Stimulated activated CD8-positive, alpha-beta memory T cell treated with anti-CD3 and anti-CD28 coated beads, Interleukin-12 subunit alpha, Interleukin-12 subunit beta, amount 100 ng/mL, for 1 hour (primary cell): ENCODE measurements around the gene PSMB2.
A peak's percentile ranks its signal among the peaks of the same experiment; 100 is the strongest.

Experiments
- DNase-seq: peaks from one replicate; pipeline ENCODE4 v3.0.0-alpha.2; 2020; ENCODE audit warnings: low read depth

The PSMB2 gene

DNA sequence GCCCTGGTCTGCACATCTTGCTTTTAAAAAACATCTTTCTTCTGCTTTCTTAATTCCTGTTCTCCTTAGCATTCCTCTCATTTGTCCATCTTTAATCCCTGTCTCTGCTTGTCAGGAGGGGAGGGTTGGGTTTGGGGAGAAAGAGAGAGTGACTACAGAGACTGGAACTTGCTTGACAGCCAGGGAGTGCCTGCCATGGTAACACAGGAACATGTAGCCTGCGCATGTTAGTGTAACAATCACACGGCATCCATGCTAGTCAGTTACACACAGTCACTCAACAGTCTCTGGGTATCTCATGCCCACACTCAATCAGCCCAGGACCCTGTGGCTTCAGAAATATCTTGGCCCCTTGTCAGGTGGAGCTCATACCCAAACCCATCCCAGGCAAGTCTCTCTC is 69.0 kb downstream of the PSMB2 start:
- DNase-seq: no peak

DNA sequence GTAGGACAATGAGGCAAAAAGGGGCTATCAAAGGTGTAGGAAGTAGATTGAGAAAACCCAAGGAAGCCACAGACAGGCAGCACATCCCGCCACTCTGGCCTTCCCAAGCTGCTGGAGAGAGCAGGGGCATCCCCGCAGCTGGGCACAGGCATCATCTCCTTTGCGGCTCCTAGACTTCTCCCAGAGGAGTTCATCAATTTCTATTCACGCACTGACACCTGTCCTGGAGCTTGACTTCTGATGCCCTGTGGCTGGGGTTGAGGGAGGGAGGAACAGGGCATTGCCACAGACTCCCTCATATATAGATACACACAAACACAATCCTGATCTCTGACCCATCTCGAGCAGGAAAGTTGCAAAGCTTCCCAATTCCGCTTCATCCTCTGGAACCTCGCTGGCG is 70.1 kb downstream of the PSMB2 start:
- no peak for DNase-seq

DNA sequence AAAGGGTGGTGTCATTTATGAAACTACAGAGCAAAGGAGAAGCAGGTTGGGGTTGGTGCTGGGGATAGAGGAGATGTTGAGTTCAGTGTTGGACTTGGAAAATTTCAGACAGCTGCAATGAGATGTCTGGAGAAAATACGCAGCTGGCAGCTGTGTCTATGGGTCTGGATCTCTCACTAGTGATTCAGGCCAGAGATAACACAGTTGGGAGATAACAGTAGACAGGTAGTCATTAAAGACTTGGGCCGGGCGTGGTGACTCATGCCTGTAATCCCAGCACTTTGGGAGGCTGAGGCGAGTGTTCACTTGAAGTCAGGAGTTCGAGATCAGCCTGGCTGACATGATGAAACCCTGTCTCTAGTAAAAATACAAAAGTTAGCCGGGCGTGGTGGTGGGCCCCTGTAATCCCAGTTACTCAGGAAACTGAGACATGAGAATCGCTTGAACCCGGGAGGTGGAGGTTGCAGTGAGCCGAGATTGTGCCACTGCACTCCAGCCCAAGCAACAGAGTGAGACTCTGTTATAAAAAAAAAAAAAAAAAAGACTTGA is 70.7 kb downstream of the PSMB2 start:
- DNase-seq: no peak

DNA sequence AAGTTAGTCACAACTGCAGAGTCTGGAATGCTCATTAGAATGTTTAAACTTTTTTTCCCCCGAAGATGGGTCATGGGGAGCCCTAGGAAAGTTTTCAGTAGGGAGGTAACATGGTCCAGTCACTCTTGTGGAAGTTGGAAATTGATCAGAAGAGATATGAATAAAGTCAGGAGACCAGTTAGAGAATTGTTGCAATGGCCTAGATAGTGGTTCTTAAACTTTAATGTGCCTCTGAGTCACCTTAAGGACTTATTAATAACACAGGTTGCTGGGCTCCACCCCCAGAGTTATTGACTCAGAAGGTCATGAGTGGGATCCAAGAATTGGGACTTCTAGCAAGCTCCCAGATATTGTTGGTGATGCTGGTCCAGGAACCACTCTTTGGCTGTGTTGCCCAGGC is 71.4 kb downstream of the PSMB2 start:
- no peak for DNase-seq

DNA sequence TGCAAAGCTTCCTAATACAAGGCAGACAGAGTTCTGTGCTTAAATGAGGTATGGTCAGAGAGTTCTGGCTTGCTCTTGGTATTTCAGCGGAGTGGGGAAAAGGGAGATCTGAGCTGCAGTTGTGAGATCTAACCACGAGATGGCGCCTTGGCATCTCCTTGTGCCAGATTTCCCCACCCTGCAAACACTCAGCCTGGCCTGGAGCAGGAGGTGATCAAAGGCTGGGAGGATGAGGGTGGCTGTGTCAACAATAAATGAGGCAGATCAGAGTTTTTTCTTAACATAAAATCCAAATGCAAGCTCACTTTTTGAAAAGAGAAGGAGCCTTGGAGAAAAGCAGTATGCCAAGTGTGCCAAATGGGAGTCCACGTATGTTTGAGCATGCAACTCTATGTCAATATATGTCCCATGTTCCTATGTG is 72.3 kb downstream of the PSMB2 start:
- DNase-seq: no peak

DNA sequence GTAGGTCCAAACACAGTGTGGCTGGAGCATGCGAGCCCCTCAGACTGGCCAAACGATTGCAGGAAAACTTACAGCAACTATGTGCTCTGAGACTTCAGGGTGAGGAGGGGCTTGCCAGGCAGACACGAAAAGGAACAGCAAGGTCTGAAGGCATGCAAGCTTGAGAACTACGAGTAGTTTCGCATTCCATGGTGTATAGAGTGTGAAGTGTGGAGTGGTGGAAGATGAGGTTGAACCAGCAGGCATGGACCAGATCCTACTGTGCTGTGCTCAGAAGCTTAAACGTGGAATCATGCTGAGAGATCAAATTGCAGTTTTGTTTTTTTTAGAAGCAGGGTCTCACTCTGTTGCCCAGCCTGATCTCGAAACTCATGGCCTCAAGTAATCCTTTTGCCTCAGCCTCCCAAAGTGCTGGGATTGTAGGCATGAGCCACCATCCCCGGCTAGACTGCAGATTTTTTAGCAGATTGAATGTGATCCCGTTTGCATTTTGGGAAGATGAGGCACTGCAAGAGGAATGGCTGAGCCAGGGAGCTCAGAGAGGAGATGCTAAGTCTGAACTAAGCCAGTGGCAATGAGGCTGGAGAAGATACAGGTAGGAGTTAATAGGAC is 73.3 kb downstream of the PSMB2 start:
- DNase-seq: no peak

DNA sequence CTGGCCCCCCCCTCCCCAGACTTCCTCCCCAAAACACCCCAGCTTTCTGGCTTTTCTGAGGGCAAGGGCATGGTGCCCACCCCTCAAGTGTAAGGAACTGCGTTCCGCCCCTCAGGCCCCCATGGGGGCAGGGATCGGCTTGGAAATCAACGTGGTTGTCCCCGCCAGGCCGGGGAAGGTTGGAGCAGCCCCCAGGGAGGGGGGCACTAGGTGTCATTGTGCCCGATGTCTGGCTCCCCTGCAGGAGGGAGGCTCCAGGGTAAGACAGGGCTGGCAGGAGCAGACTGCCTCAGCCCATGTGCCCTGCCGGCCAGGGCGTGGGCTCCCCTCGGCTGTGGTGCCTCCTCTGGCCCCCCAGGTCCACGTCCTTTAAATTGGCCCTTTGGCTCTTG is 75.6 kb downstream of the PSMB2 start:
- no peak for DNase-seq

DNA sequence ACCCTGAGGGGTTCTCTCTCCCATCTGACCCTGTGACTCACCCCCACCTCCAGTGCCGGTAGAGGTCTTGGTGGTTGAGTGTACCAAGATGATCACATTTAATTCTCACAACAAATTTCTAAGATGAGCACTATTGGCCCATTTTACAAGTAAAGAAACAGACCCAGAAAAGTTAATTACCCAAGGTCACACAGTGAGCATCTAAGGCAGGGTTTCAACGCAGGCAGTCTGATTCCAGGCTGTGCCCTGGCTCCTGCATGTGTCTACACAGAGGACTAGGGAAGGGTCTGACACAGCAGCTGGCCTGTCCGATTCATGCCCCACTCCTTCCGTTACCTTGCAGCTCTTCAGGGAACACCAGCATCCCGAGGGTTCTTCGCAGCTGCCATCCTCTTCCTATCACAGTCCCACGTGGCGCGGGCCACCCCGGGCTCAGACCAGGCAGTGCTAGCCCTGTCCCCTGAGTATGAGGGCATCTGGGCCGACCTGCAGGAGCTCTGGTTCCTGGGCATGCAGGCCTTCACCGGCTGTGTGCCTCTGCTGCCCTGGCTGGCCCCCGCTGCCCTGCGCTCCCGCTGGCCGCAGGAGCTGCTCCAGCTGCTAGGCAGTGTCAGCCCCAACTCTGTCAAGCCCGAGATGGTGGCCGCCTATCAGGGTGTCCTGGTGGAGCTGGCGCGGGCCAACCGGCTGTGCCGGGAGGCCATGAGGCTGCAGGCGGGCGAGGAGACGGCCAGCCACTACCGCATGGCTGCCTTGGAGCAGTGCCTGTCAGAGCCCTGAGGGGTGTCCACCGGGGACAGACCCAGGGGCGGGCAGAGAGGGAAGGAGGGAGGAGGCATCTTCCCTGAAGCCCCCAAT is 76.2 kb downstream of the PSMB2 start:
- DNase-seq: no peak

DNA sequence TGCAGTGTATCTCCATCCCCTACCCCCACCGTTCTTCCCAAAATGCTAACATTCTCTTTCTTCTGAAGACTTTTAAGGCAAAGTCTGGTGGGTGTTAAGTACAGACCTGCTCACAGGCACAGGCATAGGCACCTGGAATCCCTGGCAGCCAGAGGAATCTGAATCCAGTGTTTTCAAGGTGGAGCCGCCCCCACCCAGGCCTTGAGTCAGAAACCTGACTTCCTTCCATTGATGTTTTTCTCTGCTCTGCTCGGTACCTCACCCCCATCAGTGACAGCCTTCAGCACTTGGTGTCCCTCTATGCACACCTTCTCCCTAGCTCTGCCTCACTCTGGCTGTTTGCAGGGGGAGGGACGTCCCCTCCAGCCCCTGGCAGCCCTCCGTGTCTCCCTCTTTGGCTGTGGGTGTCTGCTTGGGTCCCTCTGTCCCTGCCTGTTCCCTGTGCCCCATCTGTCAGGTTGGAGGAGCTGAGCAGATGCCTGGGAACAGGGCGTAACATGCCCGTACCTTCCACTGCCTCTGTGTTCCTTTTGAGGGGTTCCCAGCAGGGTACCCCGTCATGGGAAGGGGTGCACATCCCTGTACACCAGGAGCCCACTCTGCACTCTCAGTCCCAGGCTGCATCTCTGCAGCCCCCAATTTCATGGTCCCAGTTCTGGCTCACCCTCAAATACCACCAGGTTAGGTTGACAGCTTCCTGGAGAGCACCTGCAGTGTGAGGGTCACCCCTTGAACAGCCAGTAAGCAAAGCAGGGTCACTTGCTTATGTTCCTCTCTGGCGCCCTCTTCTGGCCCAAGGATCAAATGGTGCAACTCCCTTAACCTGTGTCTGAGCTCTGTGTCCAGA is 77.1 kb downstream of the PSMB2 start:
- peak; percentile 72 for DNase-seq

DNA sequence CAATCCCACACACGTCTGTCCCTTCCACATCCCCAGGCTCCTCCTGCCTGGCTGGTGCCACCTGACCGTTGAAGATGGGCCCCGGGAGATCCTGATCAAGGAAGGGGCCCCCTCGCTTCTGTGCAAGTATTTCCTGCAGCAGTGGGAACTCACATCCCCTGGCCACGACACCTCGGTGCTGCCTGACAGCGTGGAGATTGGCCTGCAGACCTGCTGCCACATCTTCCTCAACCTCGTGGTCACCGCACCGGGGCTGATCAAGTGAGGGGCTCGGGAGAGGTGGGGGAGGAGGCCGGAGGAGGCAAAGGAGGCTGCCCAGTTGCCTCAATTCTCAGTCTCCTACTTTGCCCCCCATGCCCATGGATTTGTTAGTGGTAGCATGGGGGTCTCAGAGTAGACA is 78.2 kb downstream of the PSMB2 start:
- DNase-seq: no peak

DNA sequence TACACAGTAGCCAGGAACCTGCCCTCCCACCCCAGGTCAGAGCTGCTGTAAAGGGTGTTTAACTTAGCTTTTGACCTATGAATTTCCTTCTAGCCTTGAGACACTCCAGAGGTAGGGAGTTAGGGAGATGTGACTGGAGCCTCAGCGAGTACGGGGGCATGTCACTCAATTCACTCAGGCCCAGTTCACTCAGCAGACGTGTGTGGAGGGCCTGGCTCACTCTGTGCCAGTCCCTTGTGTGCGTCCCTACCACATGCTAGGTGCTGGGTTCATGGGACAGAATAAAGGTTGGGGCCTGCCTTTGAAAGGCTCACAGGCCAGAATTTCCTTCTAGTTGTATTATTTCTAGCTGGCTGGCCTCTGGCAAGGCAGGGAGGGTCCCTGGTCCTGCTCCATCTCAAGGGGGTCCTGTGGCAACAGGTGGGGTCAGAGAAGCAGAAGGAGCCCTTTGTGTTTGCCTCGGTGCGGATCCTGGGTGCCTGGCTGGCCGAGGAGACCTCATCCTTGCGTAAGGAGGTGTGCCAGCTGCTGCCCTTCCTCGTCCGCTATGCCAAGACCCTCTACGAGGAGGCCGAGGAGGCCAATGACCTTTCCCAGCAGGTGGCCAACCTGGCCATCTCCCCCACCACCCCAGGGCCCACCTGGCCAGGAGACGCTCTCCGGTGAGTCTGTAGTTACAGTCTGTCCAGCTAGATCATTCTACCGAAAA is 79.2 kb downstream of the PSMB2 start:
- no peak for DNase-seq

DNA sequence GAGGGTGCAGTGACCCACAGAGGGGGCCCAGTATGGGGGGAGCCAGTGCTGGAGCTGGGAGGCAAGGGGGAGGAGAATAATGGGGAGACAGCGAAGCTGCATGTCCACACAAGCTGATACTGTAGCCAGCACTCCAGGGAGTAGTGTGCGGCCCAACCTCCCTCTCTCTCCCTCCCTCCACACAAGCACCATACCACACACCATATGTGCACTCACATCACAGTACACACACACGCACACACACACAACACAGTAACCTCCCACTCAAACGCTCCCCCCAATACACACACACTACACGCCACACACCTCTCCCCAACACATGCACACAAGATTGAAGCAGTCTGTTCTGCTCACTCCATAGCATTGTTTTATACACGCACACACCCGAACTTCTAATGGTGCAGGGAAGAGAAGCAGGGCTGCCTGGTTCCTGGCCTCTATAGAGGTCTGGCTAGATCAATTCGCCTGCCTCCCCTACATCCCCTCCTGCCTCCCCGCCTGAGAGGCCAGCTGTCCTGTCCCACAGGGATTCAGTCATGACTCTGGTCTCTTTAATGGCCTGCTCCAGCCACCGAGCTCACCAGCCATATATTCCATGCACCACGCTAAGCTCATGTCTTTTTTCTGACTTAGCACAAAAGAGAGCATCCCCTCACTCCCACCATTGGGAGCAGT is 79.9 kb downstream of the PSMB2 start:
- DNase-seq: no peak

DNA sequence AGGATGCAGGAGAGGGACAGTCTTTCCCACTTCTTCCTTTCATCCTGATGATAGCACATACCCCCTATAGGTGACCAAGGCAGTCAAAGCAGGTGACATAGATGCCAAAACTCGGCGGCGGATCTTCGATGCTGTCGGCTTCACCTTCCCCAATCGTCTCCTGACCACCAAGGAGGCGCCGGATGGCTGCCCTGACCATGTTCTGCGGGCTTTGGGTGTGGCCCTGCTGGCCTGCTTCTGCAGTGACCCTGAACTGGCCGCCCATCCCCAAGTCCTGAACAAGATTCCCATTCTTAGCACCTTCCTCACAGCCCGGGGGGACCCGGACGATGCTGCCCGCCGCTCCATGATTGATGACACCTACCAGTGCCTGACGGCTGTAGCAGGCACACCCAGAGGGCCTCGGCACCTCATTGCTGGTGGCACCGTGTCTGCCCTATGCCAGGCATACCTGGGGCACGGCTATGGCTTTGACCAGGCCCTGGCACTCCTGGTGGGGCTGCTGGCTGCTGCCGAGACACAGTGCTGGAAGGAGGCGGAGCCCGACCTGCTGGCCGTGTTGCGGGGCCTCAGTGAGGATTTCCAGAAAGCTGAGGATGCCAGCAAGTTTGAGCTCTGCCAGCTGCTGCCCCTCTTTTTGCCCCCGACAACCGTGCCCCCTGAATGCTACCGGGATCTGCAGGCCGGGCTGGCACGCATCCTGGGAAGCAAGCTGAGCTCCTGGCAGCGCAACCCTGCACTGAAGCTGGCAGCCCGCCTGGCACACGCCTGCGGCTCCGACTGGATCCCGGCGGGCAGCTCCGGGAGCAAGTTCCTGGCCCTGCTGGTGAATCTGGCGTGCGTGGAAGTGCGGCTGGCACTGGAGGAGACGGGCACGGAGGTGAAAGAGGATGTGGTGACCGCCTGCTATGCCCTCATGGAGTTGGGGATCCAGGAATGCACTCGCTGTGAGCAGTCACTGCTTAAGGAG is 80.8 kb downstream of the PSMB2 start:
- no peak for DNase-seq

DNA sequence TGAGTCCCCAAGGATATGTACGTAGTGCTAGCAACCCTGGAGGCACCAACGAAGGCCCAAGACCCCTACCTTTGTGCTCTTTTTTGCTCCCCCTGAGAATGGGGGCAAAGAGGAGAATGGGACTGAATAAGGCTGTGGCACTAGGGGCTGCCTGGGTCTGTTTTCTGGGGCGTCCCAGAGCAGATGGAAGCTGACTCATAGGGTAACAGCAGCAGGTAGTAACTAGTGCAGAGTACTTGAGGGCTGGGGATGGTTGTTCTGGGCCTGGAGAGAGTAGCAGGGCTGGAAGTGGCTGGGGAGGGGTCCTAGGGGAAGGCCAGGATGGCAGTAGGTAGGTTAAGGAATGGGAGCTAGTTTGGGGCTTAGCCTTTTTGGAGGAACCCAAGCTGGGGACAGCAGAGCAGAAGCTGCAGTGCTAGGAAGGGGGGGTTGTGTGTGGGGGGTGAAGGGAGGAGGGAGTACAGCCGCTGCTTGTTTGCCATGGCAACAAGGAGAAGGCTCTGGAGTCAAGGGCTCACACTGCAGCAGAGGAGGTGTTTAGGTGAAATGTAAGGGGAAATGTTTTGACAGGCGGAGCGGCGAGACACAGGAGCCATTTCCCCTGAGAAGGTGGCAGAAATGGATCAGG is 81.9 kb downstream of the PSMB2 start:
- DNase-seq: no peak

DNA sequence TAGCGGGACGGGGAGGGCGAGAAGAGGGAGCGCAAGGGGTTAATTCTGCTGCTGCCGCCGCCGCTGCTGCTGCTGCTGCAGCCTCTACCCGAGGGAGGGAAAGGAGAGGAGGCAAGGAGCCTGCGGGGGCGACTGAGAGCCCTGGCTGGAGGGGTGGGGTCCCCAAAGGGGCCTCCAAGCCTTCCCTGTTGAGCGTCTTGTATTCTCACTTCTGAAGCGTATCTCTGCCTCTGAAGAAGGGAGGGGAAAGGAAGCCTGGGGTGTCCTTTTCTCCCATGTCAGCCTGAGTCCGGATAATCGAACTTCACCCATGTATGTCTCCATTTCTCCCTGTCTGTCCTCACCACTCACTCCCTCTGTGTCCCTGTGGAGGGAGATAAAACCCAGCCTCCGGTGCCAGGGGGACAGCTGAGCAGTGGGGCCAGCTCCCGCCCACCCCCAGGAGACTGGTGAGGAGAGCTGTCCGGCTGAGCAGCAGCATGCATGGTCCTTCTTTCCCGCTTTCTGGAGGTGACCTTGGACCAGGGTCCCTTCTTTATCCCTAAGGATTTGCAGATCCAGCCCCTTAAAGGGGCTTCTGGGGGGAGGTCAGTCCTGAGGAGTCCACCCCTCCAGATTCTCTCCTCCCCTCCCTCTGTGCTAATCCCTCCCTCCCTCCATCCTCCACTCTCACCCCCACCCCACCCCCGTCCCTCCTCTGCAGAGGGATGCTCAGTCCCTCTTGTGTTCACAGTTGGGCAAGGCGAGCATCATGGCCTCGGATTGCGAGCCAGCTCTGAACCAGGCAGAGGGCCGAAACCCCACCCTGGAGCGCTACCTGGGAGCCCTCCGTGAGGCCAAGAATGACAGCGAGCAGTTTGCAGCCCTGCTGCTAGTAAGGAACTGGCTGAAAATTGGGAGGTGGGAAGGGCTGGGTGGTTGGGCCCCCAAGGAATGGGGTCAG is 82.7 kb downstream of the PSMB2 start:
- no peak for DNase-seq

DNA sequence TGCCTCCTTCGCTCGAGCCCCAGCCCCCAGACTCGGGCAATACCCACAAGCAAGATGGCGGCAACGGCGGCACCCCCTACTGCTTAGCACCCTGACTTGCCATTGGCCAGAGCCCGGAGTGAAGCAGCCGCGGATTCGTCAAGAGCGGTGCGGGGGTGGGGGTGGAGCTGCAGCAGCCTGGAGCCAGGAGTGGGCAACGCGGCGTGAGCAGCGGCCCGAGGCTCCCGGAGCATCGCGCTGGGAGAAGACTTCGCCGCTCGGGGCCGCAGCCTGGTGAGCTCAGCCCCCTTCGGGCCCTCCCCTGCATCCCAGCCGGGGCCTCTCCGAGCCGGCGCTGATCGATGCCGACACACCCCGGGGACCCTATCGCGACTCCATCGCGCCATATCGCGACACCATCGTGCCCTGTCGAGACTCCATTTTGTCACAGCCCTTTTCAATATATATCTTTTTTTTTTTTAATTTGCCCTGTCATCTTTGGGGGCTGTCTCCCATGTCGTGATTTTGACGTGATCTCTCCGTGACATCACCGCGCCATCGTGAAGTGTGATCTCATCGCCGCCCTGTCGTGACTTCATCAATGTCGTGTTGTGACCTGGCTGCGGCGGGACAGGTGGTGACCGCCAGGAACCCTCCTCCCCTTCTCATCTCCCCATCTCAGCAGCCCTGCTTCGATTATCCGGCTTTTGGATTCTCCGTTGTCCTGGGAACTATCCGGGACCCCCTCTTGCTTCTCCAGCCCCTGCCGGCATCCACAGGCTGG is 83.5 kb downstream of the PSMB2 start, which contains the start of gene NCDN:
TSS of gene NCDN (plus strand) at position 189 of the 763 bp plus-strand sequence. CDS start at position 581, 392 bp downstream.
- DNase-seq: peak; percentile 89

DNA sequence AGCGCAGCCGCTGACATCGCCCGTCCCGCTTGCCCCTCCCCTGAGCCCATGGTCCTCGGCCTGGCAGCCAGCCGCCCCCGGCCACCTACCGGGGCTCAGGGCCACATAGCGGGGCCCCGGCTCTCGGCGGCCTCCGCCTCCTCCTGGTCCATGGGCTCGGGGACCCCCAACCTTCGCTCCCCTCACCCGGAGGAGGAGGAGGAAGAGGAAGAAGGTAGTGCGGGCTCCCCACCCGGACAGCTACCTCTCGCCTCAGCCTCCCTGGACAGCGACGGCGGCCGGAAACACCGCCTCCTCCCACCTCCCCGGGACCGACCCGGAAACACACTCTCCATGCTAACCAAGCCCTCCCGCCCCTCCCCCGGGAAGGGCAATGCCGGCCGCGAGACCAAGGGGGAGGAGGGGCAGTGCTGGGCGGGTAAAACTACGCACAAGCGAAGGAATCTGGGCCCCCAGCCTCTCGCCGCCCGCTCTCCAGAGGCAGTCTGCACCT is 84.2 kb downstream of the PSMB2 start, which contains the start of gene KIAA0319L:
TSS of gene KIAA0319L (minus strand) at position 286 of the 493 bp plus-strand sequence. CDS start 2,912 bp downstream, outside the sequence.
- no peak for DNase-seq
